ENCODE results near the gene NBAS.

GRCh38 chr2:15608392-15608761 is 47.2 kb upstream of the NBAS start:
- TF ChIP-seq POLR2A (IDR thresholded peaks at IDR 0.05) = no peak
- TF ChIP-seq, protein P1, sequence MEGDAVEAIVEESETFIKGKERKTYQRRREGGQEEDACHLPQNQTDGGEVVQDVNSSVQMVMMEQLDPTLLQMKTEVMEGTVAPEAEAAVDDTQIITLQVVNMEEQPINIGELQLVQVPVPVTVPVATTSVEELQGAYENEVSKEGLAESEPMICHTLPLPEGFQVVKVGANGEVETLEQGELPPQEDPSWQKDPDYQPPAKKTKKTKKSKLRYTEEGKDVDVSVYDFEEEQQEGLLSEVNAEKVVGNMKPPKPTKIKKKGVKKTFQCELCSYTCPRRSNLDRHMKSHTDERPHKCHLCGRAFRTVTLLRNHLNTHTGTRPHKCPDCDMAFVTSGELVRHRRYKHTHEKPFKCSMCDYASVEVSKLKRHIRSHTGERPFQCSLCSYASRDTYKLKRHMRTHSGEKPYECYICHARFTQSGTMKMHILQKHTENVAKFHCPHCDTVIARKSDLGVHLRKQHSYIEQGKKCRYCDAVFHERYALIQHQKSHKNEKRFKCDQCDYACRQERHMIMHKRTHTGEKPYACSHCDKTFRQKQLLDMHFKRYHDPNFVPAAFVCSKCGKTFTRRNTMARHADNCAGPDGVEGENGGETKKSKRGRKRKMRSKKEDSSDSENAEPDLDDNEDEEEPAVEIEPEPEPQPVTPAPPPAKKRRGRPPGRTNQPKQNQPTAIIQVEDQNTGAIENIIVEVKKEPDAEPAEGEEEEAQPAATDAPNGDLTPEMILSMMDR (IDR thresholded peaks at IDR 0.05) = no peak

Data from esophagus squamous epithelium (tissue), 4 donors.